NB4 (cell line): ENCODE measurements around the gene MRPS7.
"Not testable (repeated sequence)": the region's sequence is repeated elsewhere in the genome, so short reads cannot be mapped to it uniquely, and the experiment has no call there.

Source experiments
- DNase-seq: peaks from one replicate; pipeline ENCODE4 v3.0.0; 2010; ENCODE audit warnings: low read depth
- H3K4me3 ChIP-seq: one replicate; pipeline ENCODE4 v1.5.1; 2011; ENCODE audit warnings: mild to moderate bottlenecking, low read depth, low read length, moderate library complexity
- MYC ChIP-seq: IDR thresholded peaks from 2 replicates; pipeline ENCODE4 v1.6.1; 2011; ENCODE audit warnings: low read depth, low read length
- POLR2A ChIP-seq: IDR thresholded peaks from 2 replicates; pipeline ENCODE4 v1.6.1; 2011; ENCODE audit warnings: mild to moderate bottlenecking; ENCODE audit not compliant: insufficient read length; ENCODE audit errors: extremely low read depth
- TF ChIP-seq, protein P1 (sequence below): IDR thresholded peaks from one replicate; pipeline ENCODE4 v1.5.1; 2012; ENCODE audit warnings: low read depth, low read length
- TF ChIP-seq, protein P2 (sequence below): IDR thresholded peaks from 2 replicates; pipeline ENCODE4 v1.6.1; 2011; ENCODE audit warnings: low read depth, low read length

The MRPS7 gene

DNA sequence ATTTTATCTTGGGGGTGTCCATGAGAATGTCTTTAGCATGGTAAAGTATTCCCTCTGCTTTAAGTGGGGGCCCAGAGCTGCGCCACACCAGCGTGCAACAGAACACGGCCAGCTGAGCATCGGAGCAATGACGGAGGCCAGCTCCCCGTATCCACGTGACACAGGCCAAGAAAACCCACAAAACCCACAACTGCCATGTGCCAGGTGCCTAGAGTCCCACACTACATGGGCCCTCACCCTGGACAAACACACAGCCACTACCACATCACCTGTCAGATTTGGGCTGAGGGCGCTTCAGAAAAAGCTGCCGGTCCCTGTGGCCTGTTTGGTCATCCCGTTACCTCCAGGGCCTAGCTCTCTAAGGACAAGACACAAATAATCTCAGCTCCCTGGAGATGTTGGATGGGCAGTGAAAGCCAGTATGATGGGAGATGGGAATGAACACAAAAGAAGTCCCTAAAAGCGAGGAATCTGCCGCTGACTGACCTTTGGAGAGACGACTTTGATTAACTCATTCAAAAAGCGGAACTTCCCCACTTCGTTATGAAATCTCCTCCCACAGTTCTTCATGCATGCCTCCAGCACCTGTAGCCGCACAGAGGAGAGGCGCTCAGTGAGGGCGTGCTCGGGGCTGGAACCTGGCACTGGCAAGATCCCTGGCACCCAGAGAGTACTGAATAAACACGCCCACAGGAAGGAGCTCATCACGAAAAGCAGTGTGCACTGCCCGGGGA is 17.4 kb upstream of the MRPS7 start:
- TF ChIP-seq MYC (peak; percentile 58; the same call in 1 of the 2 replicates), POLR2A (no peak)
- TF ChIP-seq, protein P1, sequence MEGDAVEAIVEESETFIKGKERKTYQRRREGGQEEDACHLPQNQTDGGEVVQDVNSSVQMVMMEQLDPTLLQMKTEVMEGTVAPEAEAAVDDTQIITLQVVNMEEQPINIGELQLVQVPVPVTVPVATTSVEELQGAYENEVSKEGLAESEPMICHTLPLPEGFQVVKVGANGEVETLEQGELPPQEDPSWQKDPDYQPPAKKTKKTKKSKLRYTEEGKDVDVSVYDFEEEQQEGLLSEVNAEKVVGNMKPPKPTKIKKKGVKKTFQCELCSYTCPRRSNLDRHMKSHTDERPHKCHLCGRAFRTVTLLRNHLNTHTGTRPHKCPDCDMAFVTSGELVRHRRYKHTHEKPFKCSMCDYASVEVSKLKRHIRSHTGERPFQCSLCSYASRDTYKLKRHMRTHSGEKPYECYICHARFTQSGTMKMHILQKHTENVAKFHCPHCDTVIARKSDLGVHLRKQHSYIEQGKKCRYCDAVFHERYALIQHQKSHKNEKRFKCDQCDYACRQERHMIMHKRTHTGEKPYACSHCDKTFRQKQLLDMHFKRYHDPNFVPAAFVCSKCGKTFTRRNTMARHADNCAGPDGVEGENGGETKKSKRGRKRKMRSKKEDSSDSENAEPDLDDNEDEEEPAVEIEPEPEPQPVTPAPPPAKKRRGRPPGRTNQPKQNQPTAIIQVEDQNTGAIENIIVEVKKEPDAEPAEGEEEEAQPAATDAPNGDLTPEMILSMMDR, result no peak
- TF ChIP-seq, protein P2, sequence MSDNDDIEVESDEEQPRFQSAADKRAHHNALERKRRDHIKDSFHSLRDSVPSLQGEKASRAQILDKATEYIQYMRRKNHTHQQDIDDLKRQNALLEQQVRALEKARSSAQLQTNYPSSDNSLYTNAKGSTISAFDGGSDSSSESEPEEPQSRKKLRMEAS, result peak; percentile 51
- peak; percentile 86 for DNase-seq

DNA sequence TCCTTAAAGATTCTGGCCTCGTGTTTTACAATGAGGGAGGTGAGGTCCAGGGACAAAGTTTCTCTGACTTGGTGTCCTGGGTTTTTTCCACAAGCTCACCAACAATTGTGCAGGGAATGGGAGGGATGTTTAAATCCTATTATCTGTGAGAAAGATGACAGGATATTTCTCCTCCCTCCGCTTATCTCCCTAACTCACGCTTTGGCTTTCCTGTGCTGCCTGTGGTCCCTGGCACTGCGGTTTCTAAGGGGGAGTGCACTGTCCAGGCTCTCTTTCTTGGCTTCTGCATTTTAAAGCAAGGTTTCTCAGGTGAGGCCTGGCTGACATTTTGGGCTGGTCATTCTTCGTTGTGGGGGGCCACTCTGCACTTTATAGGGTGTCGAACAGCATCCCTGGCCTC is 16.7 kb upstream of the MRPS7 start:
- no peak for TF ChIP-seq MYC
- TF ChIP-seq, protein P1, result no peak
- TF ChIP-seq, protein P2, result no peak
- no peak for TF ChIP-seq POLR2A
- DNase-seq, result no peak
- H3K4me3 ChIP-seq, result no peak overlapping the region

More for the DNA sequence above, 17.4 kb upstream of the MRPS7 start:
- H3K4me3 ChIP-seq, result no peak overlapping the region

DNA sequence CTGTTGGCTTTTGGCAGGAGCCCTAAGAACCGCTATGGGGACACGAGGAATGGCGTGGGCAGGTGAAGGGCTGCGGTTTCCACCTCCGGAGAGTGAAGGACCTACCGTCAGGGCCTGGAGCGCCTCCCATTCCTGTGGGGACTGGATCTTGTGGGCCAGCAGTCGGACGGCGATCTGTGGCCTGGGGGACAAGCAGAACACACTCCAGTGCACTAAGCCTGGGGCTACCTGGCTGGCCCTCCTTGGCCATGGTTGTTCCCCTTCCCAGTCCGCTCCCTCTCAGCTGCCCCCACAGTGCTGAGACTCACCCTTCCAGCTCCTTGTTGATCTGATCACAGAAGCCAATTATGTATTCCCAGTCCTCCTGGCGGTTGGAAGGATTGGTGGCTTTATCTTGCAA is 15.3 kb upstream of the MRPS7 start:
- TF ChIP-seq, protein P2, result no peak
- TF ChIP-seq MYC, result no peak
- TF ChIP-seq POLR2A, result no peak
- TF ChIP-seq, protein P1, result no peak
- no peak overlapping the region for H3K4me3 ChIP-seq

DNA sequence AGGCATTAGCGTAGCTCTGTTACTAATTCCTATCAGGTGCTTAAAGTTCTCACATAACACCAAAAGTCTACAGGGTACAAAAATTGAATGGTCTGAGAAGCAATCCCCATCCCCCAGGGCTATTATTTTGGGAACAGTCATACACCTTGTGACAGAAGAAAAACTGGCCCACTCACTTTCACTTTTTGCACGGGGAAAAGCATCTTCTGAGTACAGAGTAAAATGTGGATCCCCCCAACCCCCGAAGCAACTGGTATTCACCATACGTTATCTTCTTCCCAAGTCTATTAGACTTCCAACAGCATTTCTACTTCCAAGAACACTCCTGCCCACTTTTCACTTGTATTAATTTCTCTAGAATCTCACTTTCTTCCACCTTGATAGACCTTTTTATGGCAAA is 12.1 kb upstream of the MRPS7 start:
- no peak for DNase-seq
- H3K4me3 ChIP-seq, result no peak overlapping the region
- TF ChIP-seq, protein P2, result no peak
- TF ChIP-seq POLR2A (no peak), MYC (no peak)
- TF ChIP-seq, protein P1, result no peak

More for the DNA sequence above, 15.3 kb upstream of the MRPS7 start:
- no peak for DNase-seq

DNA sequence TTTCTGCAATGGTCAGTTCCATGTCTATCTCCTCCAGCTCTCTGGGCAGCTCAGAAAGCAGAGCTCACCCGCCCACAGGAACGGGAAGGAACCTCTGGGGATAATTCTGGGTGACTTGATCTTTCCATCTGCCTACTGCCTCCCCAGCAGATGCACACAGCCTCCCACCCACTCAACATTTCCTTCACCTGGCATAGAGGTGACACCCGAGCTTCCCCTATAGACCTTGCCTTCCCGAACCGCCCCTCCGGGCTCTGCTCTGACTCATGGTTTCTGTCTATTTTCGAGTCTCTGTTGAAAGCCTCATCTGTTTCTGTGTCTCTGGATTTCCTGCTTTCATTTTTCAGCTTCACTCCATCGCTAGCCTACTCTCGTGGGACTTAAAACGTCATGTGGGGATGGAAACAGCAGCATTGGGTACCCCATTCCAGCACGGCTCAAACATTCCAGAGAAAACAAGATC is 11.6 kb upstream of the MRPS7 start:
- TF ChIP-seq, protein P1, result no peak
- TF ChIP-seq POLR2A, result no peak
- H3K4me3 ChIP-seq, result no peak overlapping the region

DNA sequence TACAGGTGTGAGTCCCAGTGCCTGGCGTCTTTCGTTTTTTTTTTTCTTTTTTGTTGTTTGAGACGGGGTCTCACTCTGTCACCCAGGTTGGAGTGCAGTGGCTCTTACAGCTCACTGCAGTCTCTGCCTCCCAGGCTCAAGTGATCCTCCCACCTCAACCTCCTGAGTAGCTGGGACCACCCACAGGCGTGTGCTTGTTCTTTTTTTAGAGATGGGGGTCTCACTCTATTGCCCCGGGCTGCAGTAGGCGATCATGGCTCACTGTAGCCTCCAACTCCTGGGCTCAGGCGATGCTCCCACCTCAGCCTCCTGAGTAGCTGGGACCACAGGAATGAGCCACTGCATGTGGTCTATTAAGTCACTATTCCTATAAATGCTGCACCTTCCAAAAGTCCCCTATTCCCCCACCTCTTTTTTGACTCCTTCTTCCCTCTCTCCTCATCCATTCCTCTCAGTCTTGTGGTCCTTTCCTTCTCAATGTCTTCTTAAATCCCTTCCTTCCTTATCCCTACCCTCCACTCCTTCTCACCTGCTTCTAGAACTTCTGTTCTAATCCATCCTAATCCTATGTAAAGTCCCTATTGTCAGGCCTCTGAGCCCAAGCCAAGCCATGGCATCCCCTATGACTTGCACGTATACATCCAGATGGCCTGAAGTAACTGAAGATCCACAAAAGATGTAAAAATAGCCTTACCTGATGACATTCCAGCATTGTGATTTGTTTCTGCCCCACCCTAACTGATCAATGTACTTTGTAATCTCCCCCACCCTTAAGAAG is 9.5 kb upstream of the MRPS7 start:
- TF ChIP-seq MYC, result no peak
- TF ChIP-seq POLR2A, result no peak
- TF ChIP-seq, protein P2, result no peak
- TF ChIP-seq, protein P1, result no peak
- no peak overlapping the region for H3K4me3 ChIP-seq
- DNase-seq, result no peak

More for the DNA sequence above, 11.6 kb upstream of the MRPS7 start:
- DNase-seq, result no peak

DNA sequence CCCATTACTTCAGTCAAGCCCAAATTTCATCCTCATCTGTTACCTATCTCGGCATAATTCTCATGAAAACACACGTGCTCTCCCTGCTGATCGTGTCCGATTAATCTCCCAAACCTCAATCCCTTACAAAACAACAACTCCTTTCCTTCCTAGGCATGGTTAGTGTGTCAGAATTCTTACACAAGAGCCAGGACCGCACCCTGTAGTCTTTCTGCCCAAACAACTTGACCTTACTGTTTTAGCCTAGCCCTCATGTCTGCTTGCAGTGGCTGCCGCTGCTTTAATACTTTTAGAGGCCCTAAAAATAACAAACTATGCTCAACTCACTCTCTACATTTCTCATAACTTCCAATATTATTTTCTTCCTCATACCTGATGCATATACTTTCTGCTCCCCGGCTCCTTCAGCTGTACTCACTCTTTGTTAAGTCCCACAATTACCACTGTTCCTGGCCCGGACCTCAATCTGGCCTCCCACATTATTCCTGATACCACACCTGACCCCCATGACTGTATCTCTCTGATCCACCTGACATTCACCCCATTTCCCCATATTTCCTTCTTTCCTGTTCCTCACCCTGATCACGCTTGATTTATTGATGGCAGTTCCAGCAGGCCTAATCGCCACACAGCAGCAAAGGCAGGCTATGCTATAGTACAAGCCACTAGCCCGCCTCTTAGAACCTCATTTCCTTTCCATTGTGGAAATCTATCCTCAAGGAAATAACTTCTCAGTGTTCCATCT is 5.6 kb upstream of the MRPS7 start:
- H3K4me3 ChIP-seq, DNase-seq: not testable (repeated sequence)

DNA sequence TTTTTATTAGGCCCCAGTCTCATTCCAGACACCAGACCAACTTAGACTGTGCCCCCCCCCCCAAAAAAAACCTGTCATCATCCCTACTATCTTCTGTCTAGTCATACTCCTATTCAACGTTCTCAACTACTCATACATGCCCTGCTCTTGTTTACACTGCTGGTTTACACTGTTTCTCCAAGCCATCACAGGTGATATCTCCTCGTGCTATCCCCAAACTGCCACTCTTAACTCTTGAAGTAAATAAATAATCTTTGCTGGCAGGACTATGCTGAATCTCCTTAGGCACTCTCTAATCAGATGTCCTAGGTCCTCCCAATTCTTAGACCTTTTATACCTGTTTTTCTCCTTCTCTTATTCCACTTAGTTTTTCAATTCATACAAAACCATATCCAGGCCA is 4.5 kb upstream of the MRPS7 start:
- H3K4me3 ChIP-seq, DNase-seq: not testable (repeated sequence)
